ENCODE results near the gene PIGQ. TPM values are rescaled to one million over a fixed set of nuclear protein-coding genes. Genes with fewer than 3 reads are reported as not detected.
A peak's percentile ranks its signal among the peaks of the same experiment; 100 is the strongest.

PIGQ gene
- total RNA-seq, 1 experiment from 2014 or later, result 58.0 TPM

DNA sequence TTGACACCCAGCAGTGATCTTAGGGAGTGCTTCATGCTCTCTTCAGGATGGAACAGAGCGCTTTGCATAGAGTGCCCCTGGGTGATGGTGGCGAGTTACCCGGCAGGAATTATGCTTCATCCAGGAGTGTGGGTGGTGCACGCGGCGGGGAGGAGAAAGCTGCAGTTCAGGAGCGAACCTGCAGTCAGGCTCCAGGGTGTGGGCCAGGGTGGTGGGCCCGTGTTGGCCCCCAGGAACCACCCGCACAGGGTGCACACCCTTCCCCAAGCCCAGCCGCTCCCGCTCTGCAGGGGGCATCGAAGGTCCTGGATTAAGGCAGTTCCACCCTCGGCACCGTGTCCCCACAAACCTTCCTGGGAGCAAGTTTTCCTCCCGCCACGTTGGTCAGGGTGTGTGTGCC, 24.0 kb downstream of the PIGQ start:
- WGBS (ENCODE audit: extremely low coverage, insufficient read length, low lambda C conversion rate), result no CpG with 5 or more reads among the region's 16 CpGs
- Histone ChIP-seq H2BK120ac (ENCODE audit: low read depth, low read length, poor library complexity, severe bottlenecking) (no peak overlapping the region), H3K18ac (ENCODE audit: insufficient read length, low read depth, low read length) (no peak overlapping the region), H3K27ac (ENCODE audit: insufficient read length, low read depth, low read length) (no peak overlapping the region), H4K5ac (ENCODE audit: insufficient read length, low read depth, low read length) (no peak overlapping the region), H3K4me1 (ENCODE audit: insufficient read depth, low read length) (no peaks in the 10 kb centered on the region), H3K23ac (ENCODE audit: insufficient read length, low read depth, low read length) (no peak overlapping the region), H3K9me3 (ENCODE audit: control insufficient read depth, low read depth, low read length) (no peaks in the 10 kb centered on the region), H3T11ph (ENCODE audit: low read length) (no peak overlapping the region), H2AFZ (ENCODE audit: low read length) (no peak overlapping the region), H2AK5ac (ENCODE audit: insufficient read length, low read length) (no peak overlapping the region), H3K14ac (ENCODE audit: insufficient read depth, low read length) (no peak overlapping the region), H2BK15ac (ENCODE audit: low read depth, low read length) (no peak overlapping the region), H3K79me1 (ENCODE audit: insufficient read depth, low read depth, low read length, poor library complexity, severe bottlenecking) (peaks cover 3% of the 10 kb centered on the region), H2BK5ac (ENCODE audit: insufficient read length, low read length) (no peak overlapping the region), H3K4me2 (ENCODE audit: insufficient read depth, insufficient read length, low read length) (no peak overlapping the region), H3K23me2 (ENCODE audit: insufficient read length, low read depth, low read length, poor library complexity, severe bottlenecking) (no peaks in the 10 kb centered on the region), H3K79me2 (ENCODE audit: insufficient read depth, low read length) (no peaks in the 10 kb centered on the region; the same call in 1 of the 2 replicates), H2BK20ac (ENCODE audit: low read depth, low read length, poor library complexity, severe bottlenecking) (no peak overlapping the region), H4K20me1 (ENCODE audit: control insufficient read depth, insufficient read depth, insufficient read length) (no peaks in the 10 kb centered on the region), H2BK12ac (ENCODE audit: insufficient read length, low read depth, low read length) (no peak overlapping the region), H4K8ac (replicated peaks; ENCODE audit: insufficient read length, low read depth, low read length) (no peak overlapping the region), H3K56ac (ENCODE audit: insufficient read length, low read depth, low read length) (no peak overlapping the region), H4K91ac (ENCODE audit: insufficient read length, low read depth, low read length) (no peak overlapping the region), H3K27me3 (ENCODE audit: insufficient read depth, low read length) (no peaks in the 10 kb centered on the region; the same call in 1 of the 2 replicates), H3K4ac (ENCODE audit: low read depth, low read length) (no peak overlapping the region), H3K9ac (ENCODE audit: extremely low read depth, insufficient read length, low read length) (no peak overlapping the region)
- TF ChIP-seq, protein P1, sequence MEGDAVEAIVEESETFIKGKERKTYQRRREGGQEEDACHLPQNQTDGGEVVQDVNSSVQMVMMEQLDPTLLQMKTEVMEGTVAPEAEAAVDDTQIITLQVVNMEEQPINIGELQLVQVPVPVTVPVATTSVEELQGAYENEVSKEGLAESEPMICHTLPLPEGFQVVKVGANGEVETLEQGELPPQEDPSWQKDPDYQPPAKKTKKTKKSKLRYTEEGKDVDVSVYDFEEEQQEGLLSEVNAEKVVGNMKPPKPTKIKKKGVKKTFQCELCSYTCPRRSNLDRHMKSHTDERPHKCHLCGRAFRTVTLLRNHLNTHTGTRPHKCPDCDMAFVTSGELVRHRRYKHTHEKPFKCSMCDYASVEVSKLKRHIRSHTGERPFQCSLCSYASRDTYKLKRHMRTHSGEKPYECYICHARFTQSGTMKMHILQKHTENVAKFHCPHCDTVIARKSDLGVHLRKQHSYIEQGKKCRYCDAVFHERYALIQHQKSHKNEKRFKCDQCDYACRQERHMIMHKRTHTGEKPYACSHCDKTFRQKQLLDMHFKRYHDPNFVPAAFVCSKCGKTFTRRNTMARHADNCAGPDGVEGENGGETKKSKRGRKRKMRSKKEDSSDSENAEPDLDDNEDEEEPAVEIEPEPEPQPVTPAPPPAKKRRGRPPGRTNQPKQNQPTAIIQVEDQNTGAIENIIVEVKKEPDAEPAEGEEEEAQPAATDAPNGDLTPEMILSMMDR (conservative IDR thresholded peaks at IDR 0.05), result no peak
- peak overlapping the region in 1 of 2 experiments; percentile 63; a peak in 2 of 5 replicates for H3K4me3 Mint-ChIP-seq
- peaks cover 7 to 19% (median 18%) of the 10 kb centered on the region in 3 experiments; a peak in 6 of 7 replicates for H3K36me3 Mint-ChIP-seq (ENCODE audit: insufficient read depth in 1 of 3, low read depth in 3 of 3)
- H3K4me1 Mint-ChIP-seq, result peaks cover 10% of the 10 kb centered on the region in 2 experiments
- no peak for DNase-seq
- peak overlapping the region in 1 of 3 experiments; percentile 20; a peak in 2 of 7 replicates for H3K27ac Mint-ChIP-seq
- peaks cover 0 to 3% of the 10 kb centered on the region in 2 experiments; a peak in 1 of 5 replicates for H3K9me3 Mint-ChIP-seq
- peaks cover 26% of the 10 kb centered on the region for H3K27me3 Mint-ChIP-seq (ENCODE audit: low read depth)
